ENCODE results near the gene RBP3. TPM values are rescaled to one million over a fixed set of nuclear protein-coding genes. Genes with fewer than 3 reads are reported as not detected.

The RBP3 gene
- polyA plus RNA-seq, 3 donors, result not detected

DNA sequence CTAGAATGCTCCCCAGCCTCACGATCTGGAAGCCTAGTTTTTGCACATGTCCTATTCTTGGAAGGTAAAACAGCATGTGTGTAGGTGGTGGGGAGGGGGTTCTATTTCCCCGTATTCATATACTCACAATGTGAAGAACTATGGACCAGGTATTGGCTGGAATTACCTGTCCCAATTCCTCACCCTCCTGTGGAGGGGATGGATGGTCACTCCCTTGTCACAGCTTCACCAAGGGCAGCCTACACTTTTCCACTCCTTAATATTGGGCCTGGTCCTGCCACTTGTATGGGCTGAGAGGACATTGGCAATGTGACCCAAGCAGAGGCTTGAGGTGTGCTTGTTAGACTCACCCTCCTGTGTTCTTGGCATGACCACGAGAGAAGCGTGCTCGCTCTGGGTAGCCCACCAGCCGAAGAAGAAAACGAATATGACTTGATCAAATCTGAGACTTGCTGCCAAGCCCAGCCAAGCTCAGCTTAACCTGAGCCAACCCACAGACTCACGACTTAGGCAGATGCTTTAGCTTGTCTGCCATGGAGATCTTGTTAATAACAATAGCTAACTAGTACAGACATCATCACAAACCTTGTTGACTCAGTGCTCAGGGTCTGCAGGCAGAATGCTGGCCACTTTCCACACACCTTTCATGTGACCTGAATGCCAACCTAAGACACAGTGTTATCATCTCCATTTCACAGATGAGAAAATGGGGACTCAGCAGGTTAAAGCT, 18.7 kb downstream of the RBP3 start:
- Histone ChIP-seq H3K4me1 (ENCODE audit: control insufficient read depth in 1 of 2, insufficient read depth in 2 of 2, low read length in 2 of 2) (no peaks in the 10 kb centered on the region), H3K27ac (ENCODE audit: low read depth in 1 of 2, low read length in 2 of 2) (no peak overlapping the region), H3K9me3 (replicated peaks in 1 of 2; ENCODE audit: control insufficient read depth in 1 of 2, insufficient read depth in 1 of 2, low read length in 2 of 2) (no peaks in the 10 kb centered on the region), H3K36me3 (replicated peaks in 1 of 2; ENCODE audit: control insufficient read depth in 1 of 2, insufficient read depth in 2 of 2, low read length in 2 of 2) (no peaks in the 10 kb centered on the region), H3K9ac (ENCODE audit: insufficient read depth, low read length, poor library complexity, severe bottlenecking) (no peak overlapping the region), H3K4me2 (replicated peaks; ENCODE audit: extremely low read depth, low read length, poor library complexity, severe bottlenecking) (no peak overlapping the region), H2AFZ (ENCODE audit: insufficient read depth, low read depth, low read length, poor library complexity, severe bottlenecking) (no peak overlapping the region), H4K20me1 (ENCODE audit: insufficient read depth, low read length) (no peaks in the 10 kb centered on the region), H3K27me3 (ENCODE audit: control insufficient read depth in 2 of 2, insufficient read depth in 2 of 2, low read length in 2 of 2) (no peaks in the 10 kb centered on the region), H3K79me2 (ENCODE audit: insufficient read depth, low read length) (no peaks in the 10 kb centered on the region), H3K4me3 (replicated peaks in 1 of 3; ENCODE audit: low read depth in 2 of 3, low read length in 3 of 3) (no peak overlapping the region)
- 98% methylated on average over 6 of the region's 8 CpGs for WGBS (ENCODE audit: insufficient coverage)
- intact Hi-C loops (cut with micrococcal nuclease), result no loop called here
- H3K4me1 Mint-ChIP-seq, result no peaks in the 10 kb centered on the region
- no peaks in the 10 kb centered on the region for H3K36me3 Mint-ChIP-seq
- no peak for DNase-seq
- no peak overlapping the region for H3K27ac Mint-ChIP-seq
- TF ChIP-seq, protein P1, sequence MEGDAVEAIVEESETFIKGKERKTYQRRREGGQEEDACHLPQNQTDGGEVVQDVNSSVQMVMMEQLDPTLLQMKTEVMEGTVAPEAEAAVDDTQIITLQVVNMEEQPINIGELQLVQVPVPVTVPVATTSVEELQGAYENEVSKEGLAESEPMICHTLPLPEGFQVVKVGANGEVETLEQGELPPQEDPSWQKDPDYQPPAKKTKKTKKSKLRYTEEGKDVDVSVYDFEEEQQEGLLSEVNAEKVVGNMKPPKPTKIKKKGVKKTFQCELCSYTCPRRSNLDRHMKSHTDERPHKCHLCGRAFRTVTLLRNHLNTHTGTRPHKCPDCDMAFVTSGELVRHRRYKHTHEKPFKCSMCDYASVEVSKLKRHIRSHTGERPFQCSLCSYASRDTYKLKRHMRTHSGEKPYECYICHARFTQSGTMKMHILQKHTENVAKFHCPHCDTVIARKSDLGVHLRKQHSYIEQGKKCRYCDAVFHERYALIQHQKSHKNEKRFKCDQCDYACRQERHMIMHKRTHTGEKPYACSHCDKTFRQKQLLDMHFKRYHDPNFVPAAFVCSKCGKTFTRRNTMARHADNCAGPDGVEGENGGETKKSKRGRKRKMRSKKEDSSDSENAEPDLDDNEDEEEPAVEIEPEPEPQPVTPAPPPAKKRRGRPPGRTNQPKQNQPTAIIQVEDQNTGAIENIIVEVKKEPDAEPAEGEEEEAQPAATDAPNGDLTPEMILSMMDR (IDR thresholded peaks at IDR 0.05), result no peak
- no peaks in the 10 kb centered on the region for H3K9me3 Mint-ChIP-seq
- H3K27me3 Mint-ChIP-seq (ENCODE audit: low read depth in 3 of 3), result peaks cover 0 to 3% (median 2%) of the 10 kb centered on the region in 3 donors
- H3K4me3 Mint-ChIP-seq, result no peak overlapping the region

GRCh38 chr10:47367646-47368045, 19.5 kb downstream of the RBP3 start:
- H3K4me1 ChIP-seq (ENCODE audit: control insufficient read depth in 1 of 2, insufficient read depth in 2 of 2, low read length in 2 of 2), result no peaks in the 10 kb centered on the region
- H3K4me2 ChIP-seq (replicated peaks; ENCODE audit: extremely low read depth, low read length, poor library complexity, severe bottlenecking), result no peak overlapping the region
- H3K36me3 Mint-ChIP-seq, result no peaks in the 10 kb centered on the region
- no peak overlapping the region for H3K4me3 Mint-ChIP-seq
- no peaks in the 10 kb centered on the region for H3K79me2 ChIP-seq (ENCODE audit: insufficient read depth, low read length)
- H3K9ac ChIP-seq (ENCODE audit: insufficient read depth, low read length, poor library complexity, severe bottlenecking), result no peak overlapping the region
- H3K27ac ChIP-seq (ENCODE audit: low read depth in 1 of 2, low read length in 2 of 2), result no peak overlapping the region
- 96% methylated on average over 11 of the region's 11 CpGs for WGBS (ENCODE audit: insufficient coverage)
- TF ChIP-seq, protein P1 (IDR thresholded peaks at IDR 0.05), result no peak
- H3K4me1 Mint-ChIP-seq, result peaks cover under 1% of the 10 kb centered on the region
- no peaks in the 10 kb centered on the region for H3K9me3 ChIP-seq (replicated peaks in 1 of 2; ENCODE audit: control insufficient read depth in 1 of 2, insufficient read depth in 1 of 2, low read length in 2 of 2)
- intact Hi-C loops (cut with micrococcal nuclease), result no loop called here
- H4K20me1 ChIP-seq (ENCODE audit: insufficient read depth, low read length), result no peaks in the 10 kb centered on the region
- no peaks in the 10 kb centered on the region for H3K9me3 Mint-ChIP-seq
- H2AFZ ChIP-seq (ENCODE audit: insufficient read depth, low read depth, low read length, poor library complexity, severe bottlenecking), result no peak overlapping the region
- H3K27me3 ChIP-seq (ENCODE audit: control insufficient read depth in 2 of 2, insufficient read depth in 2 of 2, low read length in 2 of 2), result no peaks in the 10 kb centered on the region
- H3K36me3 ChIP-seq (replicated peaks in 1 of 2; ENCODE audit: control insufficient read depth in 1 of 2, insufficient read depth in 2 of 2, low read length in 2 of 2), result no peaks in the 10 kb centered on the region
- H3K4me3 ChIP-seq (replicated peaks in 1 of 3; ENCODE audit: low read depth in 2 of 3, low read length in 3 of 3), result no peak overlapping the region
- H3K27ac Mint-ChIP-seq, result no peak overlapping the region
- H3K27me3 Mint-ChIP-seq (ENCODE audit: low read depth in 3 of 3), result peaks cover 0 to 3% (median 2%) of the 10 kb centered on the region in 3 donors
- DNase-seq, result no peak
